ENCODE measurements around the gene AS3MT. TPM values are rescaled to one million over a fixed set of nuclear protein-coding genes. Genes with fewer than 3 reads are reported as not detected.
A peak's percentile ranks its signal among the peaks of the same experiment; 100 is the strongest.

Gene AS3MT
- total RNA-seq, 1 donor from 2014 or later, result 2.5 TPM

- Histone ChIP-seq H3K27me3 (no peaks in the 10 kb centered on the region), H3K36me3 (peaks cover 16% of the 10 kb centered on the region), H3K27ac (no peak overlapping the region), H3K4me3 (no peak overlapping the region), H3K4me1 (peaks cover 11% of the 10 kb centered on the region), H3K9me3 (no peaks in the 10 kb centered on the region)
- no peak for ATAC-seq
- TF ChIP-seq, protein P1, sequence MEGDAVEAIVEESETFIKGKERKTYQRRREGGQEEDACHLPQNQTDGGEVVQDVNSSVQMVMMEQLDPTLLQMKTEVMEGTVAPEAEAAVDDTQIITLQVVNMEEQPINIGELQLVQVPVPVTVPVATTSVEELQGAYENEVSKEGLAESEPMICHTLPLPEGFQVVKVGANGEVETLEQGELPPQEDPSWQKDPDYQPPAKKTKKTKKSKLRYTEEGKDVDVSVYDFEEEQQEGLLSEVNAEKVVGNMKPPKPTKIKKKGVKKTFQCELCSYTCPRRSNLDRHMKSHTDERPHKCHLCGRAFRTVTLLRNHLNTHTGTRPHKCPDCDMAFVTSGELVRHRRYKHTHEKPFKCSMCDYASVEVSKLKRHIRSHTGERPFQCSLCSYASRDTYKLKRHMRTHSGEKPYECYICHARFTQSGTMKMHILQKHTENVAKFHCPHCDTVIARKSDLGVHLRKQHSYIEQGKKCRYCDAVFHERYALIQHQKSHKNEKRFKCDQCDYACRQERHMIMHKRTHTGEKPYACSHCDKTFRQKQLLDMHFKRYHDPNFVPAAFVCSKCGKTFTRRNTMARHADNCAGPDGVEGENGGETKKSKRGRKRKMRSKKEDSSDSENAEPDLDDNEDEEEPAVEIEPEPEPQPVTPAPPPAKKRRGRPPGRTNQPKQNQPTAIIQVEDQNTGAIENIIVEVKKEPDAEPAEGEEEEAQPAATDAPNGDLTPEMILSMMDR (IDR thresholded peaks at IDR 0.05), result no peak
- no peak for DNase-seq
- intact Hi-C loops (cut with DNase I), result no loop called here
These were observed 12.4 kb upstream of the AS3MT start for GRCh38 chr10:102856758-102857424.

DNA sequence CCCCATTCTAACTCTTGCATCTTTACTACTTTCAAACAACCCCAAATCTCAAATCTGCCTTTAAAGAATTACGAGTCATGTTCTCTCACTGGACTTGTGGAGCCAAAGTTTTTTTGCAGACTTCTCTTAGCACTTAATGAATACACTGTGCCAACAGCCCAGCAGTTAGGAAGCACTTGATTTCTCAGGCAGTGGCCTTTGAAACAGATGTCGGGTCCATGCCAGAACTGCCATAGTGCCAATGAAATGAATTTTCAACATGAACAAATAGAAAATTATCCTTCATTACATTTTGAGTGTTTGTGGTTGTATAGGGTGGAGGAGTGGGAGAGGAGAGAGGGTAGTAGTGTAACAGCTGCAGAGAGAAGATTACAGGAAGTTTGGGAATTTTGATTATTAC lies 9.4 kb upstream of the AS3MT start:
- Histone ChIP-seq H3K4me1 (peaks cover 4% of the 10 kb centered on the region), H3K27me3 (no peaks in the 10 kb centered on the region), H3K27ac (no peak overlapping the region), H3K4me3 (no peak overlapping the region), H3K9me3 (no peaks in the 10 kb centered on the region), H3K36me3 (peaks cover 41% of the 10 kb centered on the region)
- no peak for DNase-seq
- ATAC-seq, result no peak
- TF ChIP-seq, protein P1 (IDR thresholded peaks at IDR 0.05), result no peak
- intact Hi-C loops (cut with DNase I), result no loop called here

GRCh38 chr10:102863660-102864059 lies 5.6 kb upstream of the AS3MT start:
- Histone ChIP-seq H3K9me3 (no peaks in the 10 kb centered on the region), H3K27me3 (no peaks in the 10 kb centered on the region), H3K36me3 (peaks cover 41% of the 10 kb centered on the region), H3K4me1 (no peaks in the 10 kb centered on the region), H3K27ac (no peak overlapping the region), H3K4me3 (no peak overlapping the region)
- ATAC-seq (no peak), DNase-seq (no peak)
- TF ChIP-seq, protein P1 (IDR thresholded peaks at IDR 0.05), result no peak
- intact Hi-C loops (cut with DNase I), result no loop called here

GRCh38 chr10:102865620-102866019 lies 3.6 kb upstream of the AS3MT start:
- Histone ChIP-seq H3K4me1 (no peaks in the 10 kb centered on the region), H3K27me3 (no peaks in the 10 kb centered on the region), H3K9me3 (no peaks in the 10 kb centered on the region), H3K36me3 (peaks cover 35% of the 10 kb centered on the region), H3K4me3 (no peak overlapping the region), H3K27ac (no peak overlapping the region)
- DNase-seq (no peak), ATAC-seq (no peak)
- intact Hi-C loops (cut with DNase I), result no loop called here
- TF ChIP-seq, protein P1 (IDR thresholded peaks at IDR 0.05), result no peak

DNA sequence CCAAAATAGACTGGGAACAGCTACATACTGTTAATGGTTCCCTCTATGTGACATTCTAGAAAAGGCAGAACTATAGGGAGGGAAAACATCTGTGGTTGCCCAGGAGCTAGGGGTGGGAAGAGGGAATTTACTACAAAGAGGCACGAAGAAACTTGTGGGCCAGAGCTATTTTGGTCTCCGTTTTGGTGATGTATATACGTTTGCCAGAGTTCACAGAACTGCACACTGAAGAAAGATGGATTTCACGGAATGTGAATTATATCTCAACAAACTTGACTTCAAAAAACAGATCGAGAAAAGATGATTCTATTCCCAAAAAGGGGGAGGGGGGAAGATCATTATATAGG lies 386 bp upstream of the AS3MT start:
- H3K4me1 ChIP-seq, result no peaks in the 10 kb centered on the region
- H3K9me3 ChIP-seq, result no peaks in the 10 kb centered on the region
- H3K27ac ChIP-seq, result no peak overlapping the region
- H3K4me3 ChIP-seq, result peak overlapping the region; percentile 49
- DNase-seq (no peak), ATAC-seq (no peak)
- H3K36me3 ChIP-seq, result peaks cover 6% of the 10 kb centered on the region
- TF ChIP-seq, protein P1 (IDR thresholded peaks at IDR 0.05), result no peak
- intact Hi-C loops (cut with DNase I), result no loop called here
- no peaks in the 10 kb centered on the region for H3K27me3 ChIP-seq

DNA sequence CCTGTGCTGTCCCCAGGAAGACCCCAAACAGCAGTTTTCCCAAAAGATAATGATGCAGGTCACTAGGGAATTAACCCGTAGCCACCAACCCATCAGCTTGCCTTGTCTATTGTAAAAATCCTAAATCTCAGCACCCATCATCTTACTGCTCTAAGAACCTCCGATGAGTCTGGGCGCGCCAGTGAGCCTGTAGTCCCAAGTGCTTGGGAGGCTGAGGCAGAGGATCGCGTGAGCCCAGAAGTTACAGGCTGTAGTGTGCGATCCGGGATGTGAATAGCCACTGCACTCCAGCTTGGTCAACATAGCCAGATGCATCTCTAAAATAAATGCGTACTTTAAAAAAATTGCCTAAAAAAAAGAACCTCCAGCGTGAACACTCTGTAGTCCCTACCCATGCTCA lies 951 bp downstream of the AS3MT start:
- peak overlapping the region; percentile 49 for H3K4me3 ChIP-seq
- H3K27ac ChIP-seq, result no peak overlapping the region
- H3K36me3 ChIP-seq, result no peaks in the 10 kb centered on the region
- intact Hi-C loops (cut with DNase I), result no loop called here
- ATAC-seq (no peak), DNase-seq (no peak)
- H3K4me1 ChIP-seq, result no peaks in the 10 kb centered on the region
- H3K9me3 ChIP-seq, result no peaks in the 10 kb centered on the region
- H3K27me3 ChIP-seq, result no peaks in the 10 kb centered on the region
- TF ChIP-seq, protein P1 (IDR thresholded peaks at IDR 0.05), result no peak
